ENCODE data around the gene MAGEE1.
A peak's percentile ranks its signal among the peaks of the same experiment; 100 is the strongest.

MAGEE1 gene

DNA sequence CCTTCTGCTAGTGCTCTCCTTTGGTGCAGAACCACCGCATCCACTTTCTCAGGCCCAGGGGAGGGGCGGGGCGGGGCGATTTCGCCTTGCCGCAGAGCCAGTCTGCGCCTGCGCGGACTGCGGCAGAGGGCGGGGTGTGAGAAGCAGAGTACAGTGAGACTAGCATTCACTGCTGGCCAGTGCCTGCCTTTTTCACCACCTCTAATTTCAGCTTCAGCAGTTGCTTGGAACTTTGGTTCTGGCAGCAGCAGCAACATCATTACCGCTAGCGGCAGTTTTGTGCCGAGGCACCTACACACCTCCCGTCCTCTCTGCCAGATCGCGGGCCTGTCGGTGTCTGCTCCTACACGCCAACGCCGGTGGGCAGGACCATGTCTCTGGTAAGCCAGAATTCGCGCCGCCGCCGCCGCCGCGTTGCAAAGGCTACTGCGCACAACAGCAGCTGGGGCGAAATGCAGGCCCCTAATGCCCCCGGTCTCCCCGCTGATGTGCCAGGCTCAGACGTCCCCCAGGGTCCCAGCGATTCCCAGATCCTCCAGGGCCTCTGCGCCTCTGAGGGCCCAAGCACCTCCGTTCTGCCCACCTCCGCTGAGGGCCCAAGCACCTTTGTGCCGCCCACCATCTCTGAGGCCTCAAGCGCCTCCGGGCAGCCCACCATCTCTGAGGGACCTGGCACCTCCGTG is at the start of gene MAGEE1:
TSS of gene MAGEE1 (plus strand) at position 151 of the 683 bp plus-strand sequence. CDS start at position 372, 221 bp downstream.
- DNase-seq, result peak; percentile 52

DNA sequence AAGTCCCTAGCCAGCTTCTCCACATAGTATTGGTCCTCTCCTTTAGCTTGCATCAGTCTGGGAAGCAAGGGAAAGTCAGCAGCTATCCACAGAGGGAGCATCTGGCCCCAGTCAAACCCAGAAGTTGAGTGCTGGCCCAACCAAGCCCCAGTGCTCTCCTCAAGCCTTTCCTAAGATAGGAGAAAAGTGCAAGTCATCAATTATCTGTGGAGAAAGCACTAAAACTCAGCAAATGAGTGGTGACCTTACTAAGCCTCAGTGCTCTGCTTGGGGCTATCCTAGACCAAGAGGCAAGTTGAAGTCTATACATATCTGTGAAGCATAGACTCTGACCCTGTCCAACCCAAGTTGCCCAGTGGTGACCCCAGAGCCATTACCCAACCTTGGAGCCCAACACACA is 28.5 kb upstream of the MAGEE1 start:
- DNase-seq, result no peak

- DNase-seq, result no peak
These were observed 19.7 kb upstream of the MAGEE1 start for GRCh38 chrX:76407795-76408194.

- DNase-seq, result no peak
These were observed 7.3 kb upstream of the MAGEE1 start for GRCh38 chrX:76420237-76420636.

- no peak for DNase-seq
These were observed 977 bp downstream of the MAGEE1 start for GRCh38 chrX:76428243-76429130.

GRCh38 chrX:76433219-76433618 is 5.7 kb downstream of the MAGEE1 start:
- DNase-seq, result peak; percentile 23

DNA sequence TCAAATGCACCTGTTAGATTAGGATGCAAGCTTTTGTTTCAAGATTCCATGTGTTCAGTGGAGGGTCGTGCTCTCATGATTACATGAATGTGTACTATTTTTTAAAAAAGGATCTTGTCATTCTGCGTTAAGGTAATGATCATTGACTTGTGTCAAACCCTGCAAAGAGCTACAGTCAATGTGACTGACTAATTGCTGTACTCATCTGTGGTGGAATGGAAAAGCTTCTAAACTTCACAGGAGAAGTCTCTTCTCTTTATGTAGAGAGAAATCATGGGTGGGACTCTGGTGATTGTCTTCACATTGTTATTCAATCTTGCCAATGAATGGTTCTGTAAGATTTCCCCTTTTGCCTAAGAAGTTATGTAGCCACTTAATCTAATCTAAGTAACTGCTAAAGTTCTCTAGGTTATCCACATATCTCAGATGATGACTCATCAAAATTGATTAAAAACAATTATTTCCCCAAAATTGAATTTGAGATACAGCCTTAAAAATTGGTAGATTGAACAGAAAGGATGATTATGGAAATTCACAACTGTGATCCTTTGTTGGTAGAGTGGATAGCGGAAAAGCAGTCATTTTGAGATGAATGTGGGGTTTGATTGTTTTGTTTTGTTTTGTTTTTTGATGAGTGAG is 6.7 kb downstream of the MAGEE1 start:
- no peak for DNase-seq

DNA sequence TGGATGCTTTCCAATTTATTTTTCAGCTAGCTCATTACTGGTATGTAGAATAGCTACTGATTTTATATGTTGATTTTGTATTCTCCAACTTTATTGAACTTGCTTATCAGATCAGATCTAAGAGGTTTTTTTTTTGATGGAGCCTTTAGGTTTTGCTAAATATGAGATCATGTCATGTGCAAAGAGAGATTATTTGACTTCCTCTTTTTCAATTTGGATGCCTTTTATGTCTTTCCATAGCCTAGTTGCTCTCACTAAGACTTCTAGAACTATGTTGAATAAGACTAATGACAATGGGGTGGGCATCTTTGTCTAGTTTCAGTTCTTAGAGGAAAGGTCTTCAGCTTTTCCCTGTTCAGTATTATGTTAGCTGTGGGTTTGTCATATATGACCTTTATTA is 11.7 kb downstream of the MAGEE1 start:
- no peak for DNase-seq

DNA sequence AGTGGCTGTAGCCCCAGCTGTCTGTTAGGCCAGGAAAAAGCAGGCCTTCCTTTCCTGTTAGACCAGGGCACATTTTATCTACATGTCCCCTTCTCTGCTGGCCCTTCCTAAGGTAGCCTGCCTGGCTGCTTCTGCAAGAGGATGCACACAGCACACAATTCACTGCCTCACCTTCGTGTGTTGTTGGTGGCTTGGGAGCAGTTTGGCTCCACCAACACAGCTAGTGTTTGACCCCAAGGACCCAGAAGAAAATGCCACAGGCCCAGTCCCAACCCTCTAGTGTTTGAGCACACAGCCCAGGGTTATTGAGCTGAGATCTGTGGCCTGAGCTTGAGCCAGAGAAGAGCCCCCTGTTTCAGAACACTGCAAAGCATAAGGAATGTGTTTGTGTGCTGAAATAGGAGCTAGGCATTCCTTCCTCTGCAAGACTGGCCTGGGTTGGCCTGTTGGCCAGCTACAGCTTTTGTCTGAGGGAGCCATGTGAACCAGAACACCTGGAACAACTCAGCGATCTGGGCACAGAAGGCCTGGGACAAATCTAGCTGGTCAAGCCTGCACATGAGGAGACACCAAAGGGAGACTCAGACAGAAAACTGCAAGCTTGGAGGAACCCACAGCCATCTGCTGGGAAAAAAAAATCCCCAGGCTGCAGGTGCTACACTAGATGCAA is 26.4 kb downstream of the MAGEE1 start:
- DNase-seq, result no peak

DNA sequence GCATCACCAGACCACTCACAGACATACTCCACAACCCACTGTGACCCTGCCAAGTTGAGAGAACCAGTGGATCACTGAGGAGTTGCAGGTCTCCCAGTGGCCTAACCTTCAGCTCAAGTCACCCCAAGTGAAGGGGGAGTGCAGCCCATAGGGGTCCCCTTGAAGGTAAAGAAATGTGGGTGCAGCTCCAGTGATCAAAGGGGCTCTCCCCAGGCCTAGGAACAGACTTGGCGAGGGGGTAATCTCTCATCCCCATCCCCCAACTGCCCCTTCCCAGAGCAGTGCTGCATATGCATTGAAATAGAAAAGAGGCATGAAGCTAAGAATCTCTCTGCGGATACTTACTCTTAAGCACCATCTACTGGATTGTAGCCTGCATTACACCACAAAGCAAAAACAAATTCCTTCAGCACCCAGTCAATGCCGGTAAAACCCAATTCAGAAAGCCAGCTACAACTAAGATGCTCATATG is 27.0 kb downstream of the MAGEE1 start:
- DNase-seq, result peak; percentile 17

GRCh38 chrX:76477353-76477752 is 49.8 kb downstream of the MAGEE1 start:
- no peak for DNase-seq
